Neural progenitor cell (in vitro differentiated cells): ENCODE results near the gene CHMP4A.

ENCODE experiments used
- CTCF ChIP-seq: fragments of 200-600 bp; sonication (generic); IDR thresholded peaks from 2 replicates; pipeline ENCODE4 v1.5.1; 2017; ENCODE audit warnings: antibody characterized with exemption, mild to moderate bottlenecking
- EZH2 ChIP-seq: fragments of 200-600 bp; sonication (generic); IDR thresholded peaks from 2 replicates; pipeline ENCODE4 v1.6.1; 2017; ENCODE audit warnings: antibody characterized with exemption, mild to moderate bottlenecking, moderate library complexity

- TF ChIP-seq CTCF (no peak), EZH2 (no peak)
Observed at GRCh38 chr14:24189460-24189859, 23.8 kb downstream of the CHMP4A start.
